LNCAP (cell line): ENCODE measurements around the gene HOXB3.

ENCODE experiments used
- TF ChIP-seq, protein P1 (sequence below): fragments of 450-650 bp; IDR thresholded peaks from 2 replicates; pipeline ENCODE4 v1.5.1; 2017; ENCODE audit warnings: mild to moderate bottlenecking

The HOXB3 gene

DNA sequence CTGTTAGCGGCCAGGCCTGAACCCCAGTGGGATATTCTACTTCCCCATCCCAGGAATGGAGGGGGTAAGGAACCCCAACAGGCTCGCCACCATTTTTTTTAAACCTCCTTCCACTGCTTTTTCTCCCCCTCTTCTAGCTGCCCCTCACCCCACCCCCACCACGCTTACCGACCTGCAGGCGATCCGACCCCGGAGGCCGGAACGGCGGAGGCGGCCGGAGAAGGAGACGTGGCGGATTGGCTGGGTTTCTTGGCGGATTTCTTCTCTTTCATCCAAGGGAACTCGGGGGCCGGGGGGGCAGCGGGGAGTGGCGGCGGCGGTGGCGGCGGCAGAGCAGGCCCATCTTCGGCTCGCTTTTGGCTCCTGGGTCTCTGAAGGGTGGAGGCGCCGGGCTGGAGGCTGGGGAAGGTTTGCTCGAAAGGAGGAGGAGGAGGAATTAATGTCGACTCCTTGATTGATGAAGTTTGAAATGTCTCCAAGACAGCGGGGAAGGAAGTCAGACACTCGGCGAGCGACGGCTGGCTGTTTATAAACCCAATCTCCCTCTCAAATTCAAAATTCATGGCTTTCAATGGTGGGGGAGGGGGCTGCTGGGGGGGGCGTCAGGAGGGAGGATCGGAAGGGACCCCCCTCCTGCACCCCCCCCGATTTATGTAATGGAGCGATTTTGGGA is 45.6 kb downstream of the HOXB3 start:
- TF ChIP-seq, protein P1, sequence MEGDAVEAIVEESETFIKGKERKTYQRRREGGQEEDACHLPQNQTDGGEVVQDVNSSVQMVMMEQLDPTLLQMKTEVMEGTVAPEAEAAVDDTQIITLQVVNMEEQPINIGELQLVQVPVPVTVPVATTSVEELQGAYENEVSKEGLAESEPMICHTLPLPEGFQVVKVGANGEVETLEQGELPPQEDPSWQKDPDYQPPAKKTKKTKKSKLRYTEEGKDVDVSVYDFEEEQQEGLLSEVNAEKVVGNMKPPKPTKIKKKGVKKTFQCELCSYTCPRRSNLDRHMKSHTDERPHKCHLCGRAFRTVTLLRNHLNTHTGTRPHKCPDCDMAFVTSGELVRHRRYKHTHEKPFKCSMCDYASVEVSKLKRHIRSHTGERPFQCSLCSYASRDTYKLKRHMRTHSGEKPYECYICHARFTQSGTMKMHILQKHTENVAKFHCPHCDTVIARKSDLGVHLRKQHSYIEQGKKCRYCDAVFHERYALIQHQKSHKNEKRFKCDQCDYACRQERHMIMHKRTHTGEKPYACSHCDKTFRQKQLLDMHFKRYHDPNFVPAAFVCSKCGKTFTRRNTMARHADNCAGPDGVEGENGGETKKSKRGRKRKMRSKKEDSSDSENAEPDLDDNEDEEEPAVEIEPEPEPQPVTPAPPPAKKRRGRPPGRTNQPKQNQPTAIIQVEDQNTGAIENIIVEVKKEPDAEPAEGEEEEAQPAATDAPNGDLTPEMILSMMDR = no peak

- TF ChIP-seq, protein P1 = no peak
These were observed 46.1 kb downstream of the HOXB3 start for GRCh38 chr17:48543854-48544348.

- TF ChIP-seq, protein P1 = no peak
These were observed 46.8 kb downstream of the HOXB3 start for GRCh38 chr17:48543107-48543853.

GRCh38 chr17:48542698-48543106 is 47.3 kb downstream of the HOXB3 start:
- TF ChIP-seq, protein P1 = no peak

GRCh38 chr17:48542114-48542656 is 47.9 kb downstream of the HOXB3 start:
- TF ChIP-seq, protein P1 = no peak

DNA sequence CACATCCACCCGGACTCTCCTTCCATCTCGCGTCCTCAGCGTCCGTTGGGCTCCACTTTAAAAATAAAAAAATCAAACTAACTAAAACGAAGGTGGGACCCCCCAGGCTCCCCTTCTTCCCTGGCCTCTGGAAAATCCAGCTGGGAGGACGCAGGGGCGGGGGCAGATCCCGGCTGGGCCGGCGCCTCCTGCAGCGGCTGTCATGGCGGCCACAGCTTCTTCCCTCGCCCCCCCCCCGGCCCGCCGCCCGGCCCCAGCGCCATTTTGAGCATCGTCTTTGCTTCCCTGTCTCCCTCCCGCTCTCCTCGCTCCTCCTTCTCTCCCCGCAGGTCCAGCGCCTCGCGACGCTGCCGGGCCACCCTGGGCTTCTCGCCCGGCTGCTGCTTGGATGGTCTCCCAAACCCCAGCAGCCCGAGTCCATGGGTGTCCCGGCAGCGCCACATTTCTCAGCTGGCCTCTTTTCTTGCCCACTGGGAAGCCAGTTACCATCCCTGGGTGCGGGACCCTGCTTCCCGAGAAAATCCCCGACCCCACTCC is 48.4 kb downstream of the HOXB3 start:
- TF ChIP-seq, protein P1 = no peak

DNA sequence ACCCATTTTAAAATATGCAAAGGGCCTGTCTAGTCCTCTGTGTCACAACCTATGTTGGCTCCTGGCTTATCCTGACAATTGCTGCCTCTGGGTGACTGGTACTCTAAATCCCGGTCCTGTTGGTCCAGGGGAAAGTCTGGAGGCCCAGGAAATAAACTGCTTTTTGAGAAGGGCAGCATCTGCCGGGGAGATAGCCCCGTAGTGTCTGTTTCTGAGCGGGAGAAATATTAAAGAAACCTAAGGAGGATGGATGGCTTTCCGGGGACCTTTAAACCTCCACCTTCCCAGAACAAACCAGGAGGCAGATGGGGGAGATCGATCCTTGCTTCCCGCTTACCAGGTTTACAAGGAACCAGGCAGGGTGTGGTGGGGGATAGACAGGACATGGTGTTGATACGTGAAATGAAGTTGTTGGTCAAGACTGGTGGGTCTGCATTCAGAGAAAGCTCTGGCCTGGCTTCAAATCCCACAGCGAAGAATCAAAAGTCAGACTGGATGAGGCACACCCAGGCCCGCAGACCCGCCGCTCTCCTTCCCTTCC is 48.9 kb downstream of the HOXB3 start:
- TF ChIP-seq, protein P1 = no peak
